ENCODE data around the gene UNC13D.
A peak's percentile ranks its signal among the peaks of the same experiment; 100 is the strongest.
"Not testable (repeated sequence)": the region's sequence is repeated elsewhere in the genome, so short reads cannot be mapped to it uniquely, and the experiment has no call there.

UNC13D gene

DNA sequence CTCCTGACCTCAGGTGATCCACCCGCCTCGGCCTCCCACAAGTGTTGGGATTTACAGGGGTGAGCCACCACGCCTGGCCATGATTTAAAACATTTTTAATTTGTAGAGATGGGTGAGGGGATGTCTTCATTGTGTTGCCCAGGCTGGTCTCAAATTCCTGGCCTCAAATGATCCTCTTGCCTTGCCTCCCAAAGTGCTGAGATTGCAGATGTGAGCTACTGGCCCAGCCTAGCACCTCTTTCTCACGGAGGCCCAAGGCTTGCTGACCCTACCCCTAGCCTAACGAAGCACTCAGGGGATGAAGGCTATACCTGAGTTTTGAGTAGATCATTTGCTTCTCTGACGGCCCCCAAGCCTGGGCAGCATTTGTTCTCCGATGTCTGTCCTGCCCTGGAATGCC lies 33.0 kb downstream of the UNC13D start:
- POLR2A ChIA-PET, result no interaction called here
- CTCF ChIA-PET, result interaction anchor here (1.7 kb wide), 1 partner anchor 15 kb away, joined by 7 read pairs; no protein-coding TSS in a partner anchor
- DNase-seq (ENCODE audit: extremely low spot score), result no peak
- TF ChIP-seq, protein P1, sequence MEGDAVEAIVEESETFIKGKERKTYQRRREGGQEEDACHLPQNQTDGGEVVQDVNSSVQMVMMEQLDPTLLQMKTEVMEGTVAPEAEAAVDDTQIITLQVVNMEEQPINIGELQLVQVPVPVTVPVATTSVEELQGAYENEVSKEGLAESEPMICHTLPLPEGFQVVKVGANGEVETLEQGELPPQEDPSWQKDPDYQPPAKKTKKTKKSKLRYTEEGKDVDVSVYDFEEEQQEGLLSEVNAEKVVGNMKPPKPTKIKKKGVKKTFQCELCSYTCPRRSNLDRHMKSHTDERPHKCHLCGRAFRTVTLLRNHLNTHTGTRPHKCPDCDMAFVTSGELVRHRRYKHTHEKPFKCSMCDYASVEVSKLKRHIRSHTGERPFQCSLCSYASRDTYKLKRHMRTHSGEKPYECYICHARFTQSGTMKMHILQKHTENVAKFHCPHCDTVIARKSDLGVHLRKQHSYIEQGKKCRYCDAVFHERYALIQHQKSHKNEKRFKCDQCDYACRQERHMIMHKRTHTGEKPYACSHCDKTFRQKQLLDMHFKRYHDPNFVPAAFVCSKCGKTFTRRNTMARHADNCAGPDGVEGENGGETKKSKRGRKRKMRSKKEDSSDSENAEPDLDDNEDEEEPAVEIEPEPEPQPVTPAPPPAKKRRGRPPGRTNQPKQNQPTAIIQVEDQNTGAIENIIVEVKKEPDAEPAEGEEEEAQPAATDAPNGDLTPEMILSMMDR (IDR thresholded peaks at IDR 0.05; ENCODE audit: control extremely low read depth, extremely low read depth, low read depth, missing control alignments), result no peak

DNA sequence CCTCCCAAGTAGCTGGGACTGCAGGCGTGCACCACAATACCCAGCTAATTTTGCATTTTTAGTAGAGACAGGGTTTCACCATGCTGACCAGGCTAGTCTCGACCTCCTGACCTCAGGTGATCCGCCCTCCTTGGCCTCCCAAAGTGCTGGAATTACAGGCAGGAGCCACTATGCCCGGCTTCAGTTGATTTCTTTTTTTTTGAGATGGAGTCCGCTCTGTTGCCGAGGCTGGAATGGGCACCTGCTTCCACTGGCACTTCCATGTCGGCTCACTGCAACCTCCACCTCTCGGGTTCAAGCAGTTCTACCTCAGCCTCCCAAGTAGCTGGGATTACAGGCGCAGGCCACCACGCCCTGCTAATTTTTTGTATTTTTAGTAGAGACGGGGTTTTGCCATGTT lies 33.4 kb downstream of the UNC13D start:
- POLR2A ChIA-PET, result not testable (repeated sequence)
- CTCF ChIA-PET, result interaction anchor here (1.7 kb wide), 1 partner anchor 16 kb away, joined by 7 read pairs; no protein-coding TSS in a partner anchor

DNA sequence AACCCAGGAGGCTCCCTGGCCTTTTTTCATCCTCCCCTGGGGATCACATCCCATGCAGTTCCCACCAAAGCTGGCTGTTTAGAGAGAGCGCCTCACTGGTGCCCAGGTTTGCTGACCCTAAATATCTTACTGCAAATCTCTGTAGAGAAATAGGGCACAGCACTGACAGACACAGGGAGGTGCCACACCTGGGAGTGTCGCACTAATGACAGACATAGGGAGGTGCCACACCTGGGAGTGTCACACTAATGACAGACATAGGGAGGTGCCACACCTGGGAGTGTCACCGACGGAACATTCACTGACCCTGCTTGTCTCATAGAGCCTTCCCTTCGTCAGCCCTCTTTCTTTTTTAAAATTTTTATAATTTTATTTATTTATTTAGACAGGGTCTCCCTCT lies 34.0 kb downstream of the UNC13D start:
- ChIA-PET POLR2A (no interaction called here), CTCF (interaction anchor here (1.7 kb wide), 1 partner anchor 16 kb away, joined by 7 read pairs; no protein-coding TSS in a partner anchor)
- TF ChIP-seq, protein P1 (IDR thresholded peaks at IDR 0.05; ENCODE audit: control extremely low read depth, extremely low read depth, low read depth, missing control alignments), result no peak
- DNase-seq (ENCODE audit: extremely low spot score), result no peak

More for the DNA sequence above, 33.4 kb downstream of the UNC13D start:
- DNase-seq (ENCODE audit: extremely low spot score), result not testable (repeated sequence)

DNA sequence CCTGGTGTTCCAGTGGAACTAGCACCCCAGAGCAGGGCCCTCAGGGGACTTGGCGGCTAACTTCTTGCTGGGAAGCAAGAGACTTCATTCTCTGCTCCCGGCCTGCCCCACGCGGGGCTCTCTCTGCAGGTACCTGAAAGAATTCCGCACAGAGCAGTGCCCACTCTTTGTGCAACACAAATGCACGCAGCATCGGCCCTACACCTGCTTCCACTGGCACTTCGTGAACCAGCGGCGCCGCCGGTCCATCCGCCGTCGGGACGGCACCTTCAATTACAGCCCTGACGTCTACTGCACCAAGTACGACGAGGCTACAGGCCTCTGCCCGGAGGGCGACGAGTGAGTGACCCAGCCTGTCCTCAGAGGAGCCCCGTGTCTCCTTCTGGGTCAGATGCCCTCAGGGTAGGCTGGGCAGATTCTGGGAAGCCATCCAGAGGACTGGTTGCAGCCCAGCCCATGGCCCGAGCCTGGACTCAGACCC lies 34.5 kb downstream of the UNC13D start:
- no peak for DNase-seq (ENCODE audit: extremely low spot score)
- TF ChIP-seq, protein P1 (IDR thresholded peaks at IDR 0.05; ENCODE audit: control extremely low read depth, extremely low read depth, low read depth, missing control alignments), result no peak
- ChIA-PET CTCF (interaction anchor here (0.7 to 2.4 kb wide), 9 partner anchors 10 to 59 kb away, joined by 3 to 13 read pairs (median 5); partner anchors contain the start of gene GALK1), POLR2A (interaction anchor here (1.0 to 1.6 kb wide), 4 partner anchors 9 to 35 kb away, joined by 3 to 5 read pairs (median 3); no protein-coding TSS in a partner anchor)

DNA sequence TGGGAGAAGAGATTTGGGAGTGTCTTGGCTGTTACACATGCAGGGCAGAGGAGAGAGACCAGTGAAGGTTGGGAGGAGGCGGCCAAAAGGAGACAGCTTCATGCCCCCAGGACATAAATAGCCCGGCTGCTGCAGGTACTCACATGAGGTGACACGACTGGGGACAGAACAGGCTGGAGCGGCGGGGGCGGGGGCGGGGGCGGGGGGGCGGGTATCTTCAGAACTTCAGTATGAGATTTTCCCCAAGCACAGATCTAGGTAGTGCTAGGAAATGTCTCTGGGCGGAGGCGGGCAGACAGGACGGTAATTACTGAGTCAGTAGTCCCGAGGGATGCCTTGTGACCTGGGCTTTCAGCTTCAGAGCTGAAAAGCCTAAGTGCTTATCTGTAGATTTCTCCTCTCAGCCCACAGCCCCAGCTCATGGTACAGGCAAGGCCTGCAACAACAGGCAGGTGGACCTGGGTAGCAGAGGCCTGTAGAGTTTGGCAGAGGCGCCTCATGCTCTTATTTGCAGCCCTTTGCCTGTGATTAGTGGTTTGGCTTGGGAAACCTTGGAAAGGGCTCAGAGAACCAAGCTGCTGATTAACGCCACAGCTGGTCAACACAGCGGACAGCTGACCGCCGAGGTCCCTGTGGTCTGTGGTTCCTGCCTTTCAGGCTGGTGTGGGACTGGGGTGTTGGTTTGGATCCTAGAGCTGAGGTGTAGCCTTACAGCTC lies 35.1 kb downstream of the UNC13D start:
- DNase-seq (ENCODE audit: extremely low spot score), result peak; percentile 80
- ChIA-PET CTCF (interaction anchor here (0.7 to 4.1 kb wide), 11 partner anchors 9 to 58 kb away, joined by 3 to 15 read pairs (median 5); partner anchors contain the start of gene GALK1), POLR2A (interaction anchor here (0.6 to 1.6 kb wide), 5 partner anchors 8 to 45 kb away, joined by 3 to 5 read pairs (median 3); no protein-coding TSS in a partner anchor)

DNA sequence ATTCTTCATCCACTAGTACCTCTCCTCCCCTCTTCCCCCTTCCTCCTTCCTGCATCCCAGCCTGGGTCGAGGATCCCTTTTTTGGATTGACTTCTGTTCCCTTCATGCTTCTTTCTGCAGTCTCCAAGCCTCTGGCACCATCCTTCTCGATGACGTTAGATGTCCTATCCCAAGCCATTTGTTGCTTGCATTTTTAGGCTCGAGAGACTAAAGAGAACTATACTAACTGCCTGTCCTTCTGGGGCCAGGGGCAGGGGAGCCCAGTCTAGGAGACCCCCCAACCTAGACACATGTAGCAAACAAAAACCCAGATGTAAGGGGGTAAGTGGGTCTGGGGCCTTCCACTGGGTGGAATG lies 35.7 kb downstream of the UNC13D start:
- ChIA-PET CTCF (interaction anchor here (1.2 to 4.1 kb wide), 10 partner anchors 8 to 58 kb away, joined by 3 to 15 read pairs (median 6); partner anchors contain the start of gene GALK1), POLR2A (interaction anchor here (0.6 to 1.6 kb wide), 5 partner anchors 8 to 46 kb away, joined by 3 to 5 read pairs (median 3); no protein-coding TSS in a partner anchor)
- no peak for DNase-seq (ENCODE audit: extremely low spot score)
- TF ChIP-seq, protein P1 (IDR thresholded peaks at IDR 0.05; ENCODE audit: control extremely low read depth, extremely low read depth, low read depth, missing control alignments), result no peak

More for the DNA sequence above, 35.1 kb downstream of the UNC13D start:
- TF ChIP-seq, protein P1 (IDR thresholded peaks at IDR 0.05; ENCODE audit: control extremely low read depth, extremely low read depth, low read depth, missing control alignments), result no peak

DNA sequence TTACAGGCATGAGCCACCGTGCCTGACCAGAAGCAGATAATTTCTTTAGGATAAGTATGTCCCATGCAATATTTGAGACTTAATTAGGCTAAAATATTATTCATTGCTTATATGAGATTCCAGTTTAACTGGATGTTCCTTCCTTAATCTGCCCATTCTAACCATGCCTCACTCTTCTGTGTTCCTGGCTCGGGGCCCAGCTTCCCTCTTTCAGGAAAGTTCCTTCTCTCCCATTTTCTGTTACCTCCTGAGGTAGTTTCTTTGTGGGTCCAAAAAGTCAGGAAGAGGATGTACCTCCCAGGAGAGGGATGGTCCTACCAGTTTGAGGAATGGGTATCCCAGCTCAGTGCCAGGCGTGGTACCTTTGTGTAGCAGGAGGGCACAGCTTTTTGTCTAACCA lies 36.3 kb downstream of the UNC13D start:
- POLR2A ChIA-PET, result no interaction called here
- CTCF ChIA-PET, result interaction anchor here (0.8 to 4.1 kb wide), 8 partner anchors 11 to 58 kb away, joined by 3 to 15 read pairs (median 6); partner anchors contain the start of gene GALK1
- DNase-seq (ENCODE audit: extremely low spot score), result no peak
- TF ChIP-seq, protein P1 (IDR thresholded peaks at IDR 0.05; ENCODE audit: control extremely low read depth, extremely low read depth, low read depth, missing control alignments), result no peak

Data from GM10248 (cell line).